HG02970 (cell line): ENCODE data around the gene SORCS2.

Experiments used
- ATAC-seq: cut with Tn5 transposase; IDR thresholded peaks from one replicate; pipeline ENCODE4 v1.9.1; 2021; ENCODE audit warnings: mild to moderate bottlenecking, moderate library complexity, moderate number of reproducible peaks; ENCODE audit not compliant: unreplicated experiment, low FRiP score

SORCS2 gene

GRCh38 chr4:7331682-7332000 lies 139.3 kb downstream of the SORCS2 start:
- no peak for ATAC-seq

GRCh38 chr4:7332216-7333023 lies 140.1 kb downstream of the SORCS2 start:
- no peak for ATAC-seq

- ATAC-seq: no peak
Observed at GRCh38 chr4:7333024-7333780, 140.9 kb downstream of the SORCS2 start.

GRCh38 chr4:7333801-7334421 lies 141.6 kb downstream of the SORCS2 start:
- ATAC-seq: no peak

- ATAC-seq: no peak
Observed at GRCh38 chr4:7334521-7335275, 142.4 kb downstream of the SORCS2 start.

GRCh38 chr4:7335344-7336066 lies 143.2 kb downstream of the SORCS2 start:
- no peak for ATAC-seq

GRCh38 chr4:7336067-7336569 lies 143.8 kb downstream of the SORCS2 start:
- ATAC-seq: no peak

GRCh38 chr4:7336732-7337131 lies 144.4 kb downstream of the SORCS2 start:
- ATAC-seq: no peak

GRCh38 chr4:7337196-7338058 lies 145.1 kb downstream of the SORCS2 start:
- ATAC-seq: no peak

GRCh38 chr4:7338059-7338452 lies 145.7 kb downstream of the SORCS2 start:
- ATAC-seq: no peak

- ATAC-seq: no peak
Observed at GRCh38 chr4:7338876-7339623, 146.7 kb downstream of the SORCS2 start.

- ATAC-seq: no peak
Observed at GRCh38 chr4:7339751-7340552, 147.6 kb downstream of the SORCS2 start.

- ATAC-seq: no peak
Observed at GRCh38 chr4:7340553-7341433, 148.5 kb downstream of the SORCS2 start.

GRCh38 chr4:7341491-7342222 lies 149.3 kb downstream of the SORCS2 start:
- no peak for ATAC-seq

GRCh38 chr4:7342223-7343080 lies 150.1 kb downstream of the SORCS2 start:
- no peak for ATAC-seq
